HUES48 (cell line): ENCODE data around the gene PRAMEF20.
"Not testable (repeated sequence)": the region's sequence is repeated elsewhere in the genome, so short reads cannot be mapped to it uniquely, and the experiment has no call there.

Source experiments
- H3K27ac ChIP-seq: one replicate; pipeline ENCODE4 v1.7.0; 2013; ENCODE audit warnings: low read depth, low read length, inconsistent platforms
- H3K27me3 ChIP-seq: 2 replicates; pipeline ENCODE4 v1.6.1; 2013; ENCODE audit warnings: mild to moderate bottlenecking, low read length; ENCODE audit not compliant: control insufficient read depth, insufficient read depth
- H3K36me3 ChIP-seq: 2 replicates; pipeline ENCODE4 v1.6.1; 2013; ENCODE audit warnings: low read length; ENCODE audit not compliant: control insufficient read depth, insufficient read depth
- H3K4me1 ChIP-seq: 2 replicates; pipeline ENCODE4 v1.6.1; 2013; ENCODE audit warnings: mild to moderate bottlenecking, low read length; ENCODE audit not compliant: control insufficient read depth, insufficient read depth
- H3K4me3 ChIP-seq: 2 replicates; pipeline ENCODE4 v1.5.1; 2013; ENCODE audit warnings: mild to moderate bottlenecking, low read depth, low read length
- H3K9ac ChIP-seq: 2 replicates; pipeline ENCODE4 v1.6.1; 2013; ENCODE audit warnings: mild to moderate bottlenecking, low read depth, low read length, moderate library complexity
- H3K9me3 ChIP-seq: 2 replicates; pipeline ENCODE4 v1.6.1; 2013; ENCODE audit warnings: low read length; ENCODE audit not compliant: control insufficient read depth, insufficient read depth

The PRAMEF20 gene

GRCh38 chr1:13410150-13410549 is at the start of gene PRAMEF20:
Gene PRAMEF20 (plus strand): TSS chr1:13410450. CDS start chr1:13416355, 5,905 bp downstream.
- H3K4me1 ChIP-seq, H3K27ac ChIP-seq, H3K9ac ChIP-seq, H3K27me3 ChIP-seq, H3K36me3 ChIP-seq, H3K4me3 ChIP-seq: not testable (repeated sequence)
- H3K9me3 ChIP-seq: peaks cover 76% of the 10 kb centered on the region

- H3K36me3 ChIP-seq, H3K27ac ChIP-seq, H3K9me3 ChIP-seq, H3K4me1 ChIP-seq, H3K9ac ChIP-seq, H3K27me3 ChIP-seq, H3K4me3 ChIP-seq: not testable (repeated sequence)
Observed at GRCh38 chr1:13362364-13362763, 47.9 kb upstream of the PRAMEF20 start.

DNA sequence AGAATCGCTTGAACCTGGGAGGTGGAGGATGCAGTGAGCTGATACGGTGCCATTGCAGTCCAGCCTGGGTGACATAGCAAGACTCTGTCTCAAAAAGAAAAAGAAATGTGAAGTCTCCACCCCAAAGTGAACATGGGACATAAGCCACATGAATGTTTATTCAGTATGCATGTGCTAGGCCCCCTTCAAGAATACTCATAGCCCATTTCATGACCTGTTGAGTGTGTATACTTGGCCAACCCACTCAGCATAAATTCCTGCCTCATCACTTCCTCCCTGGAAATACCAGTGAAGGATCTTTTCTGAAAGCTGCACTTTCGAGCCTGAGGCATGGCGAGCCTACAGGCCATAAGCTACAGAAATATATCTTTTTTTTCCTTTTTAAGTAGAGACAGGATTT is 45.3 kb upstream of the PRAMEF20 start:
- H3K27ac ChIP-seq, H3K27me3 ChIP-seq: not testable (repeated sequence)

GRCh38 chr1:13366536-13366935 is 43.7 kb upstream of the PRAMEF20 start:
- not testable (repeated sequence) for H3K9ac ChIP-seq, H3K36me3 ChIP-seq, H3K4me1 ChIP-seq, H3K27me3 ChIP-seq, H3K27ac ChIP-seq, H3K4me3 ChIP-seq
- peaks cover 24% of the 10 kb centered on the region for H3K9me3 ChIP-seq

More for the DNA sequence above, 45.3 kb upstream of the PRAMEF20 start:
- not testable (repeated sequence) for H3K4me3 ChIP-seq, H3K4me1 ChIP-seq, H3K36me3 ChIP-seq, H3K9ac ChIP-seq
- peaks cover 18% of the 10 kb centered on the region for H3K9me3 ChIP-seq

DNA sequence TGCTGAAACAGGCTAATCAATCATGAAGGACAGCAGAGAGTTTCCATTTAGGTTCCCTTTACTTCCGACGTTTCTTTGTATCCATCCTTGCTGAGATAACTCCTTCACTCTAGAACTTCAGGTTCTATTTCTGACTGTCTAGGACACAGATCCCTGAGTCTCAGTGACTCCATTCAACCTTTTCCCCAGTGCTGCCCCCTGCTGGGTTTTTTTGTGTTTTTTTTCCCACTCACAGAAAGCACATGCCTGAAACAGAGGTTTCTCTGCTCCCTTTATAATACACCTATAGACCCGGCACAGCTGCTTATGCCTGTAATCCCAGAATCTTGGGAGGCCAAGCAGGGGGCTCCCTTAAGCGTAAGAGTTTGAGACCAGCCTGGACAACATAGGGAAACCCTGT is 41.7 kb upstream of the PRAMEF20 start:
- not testable (repeated sequence) for H3K4me1 ChIP-seq

GRCh38 chr1:13378983-13379382 is 31.3 kb upstream of the PRAMEF20 start:
- not testable (repeated sequence) for H3K27me3 ChIP-seq, H3K36me3 ChIP-seq, H3K4me1 ChIP-seq, H3K27ac ChIP-seq, H3K9ac ChIP-seq, H3K4me3 ChIP-seq
- H3K9me3 ChIP-seq: peaks cover 24% of the 10 kb centered on the region

More for the DNA sequence above, 41.7 kb upstream of the PRAMEF20 start:
- not testable (repeated sequence) for H3K36me3 ChIP-seq, H3K27ac ChIP-seq, H3K4me3 ChIP-seq, H3K9ac ChIP-seq, H3K27me3 ChIP-seq
- peaks cover 32% of the 10 kb centered on the region for H3K9me3 ChIP-seq

GRCh38 chr1:13380380-13380779 is 29.9 kb upstream of the PRAMEF20 start:
- not testable (repeated sequence) for H3K27me3 ChIP-seq, H3K9ac ChIP-seq, H3K4me3 ChIP-seq, H3K4me1 ChIP-seq, H3K27ac ChIP-seq, H3K36me3 ChIP-seq
- H3K9me3 ChIP-seq: peaks cover 16% of the 10 kb centered on the region

DNA sequence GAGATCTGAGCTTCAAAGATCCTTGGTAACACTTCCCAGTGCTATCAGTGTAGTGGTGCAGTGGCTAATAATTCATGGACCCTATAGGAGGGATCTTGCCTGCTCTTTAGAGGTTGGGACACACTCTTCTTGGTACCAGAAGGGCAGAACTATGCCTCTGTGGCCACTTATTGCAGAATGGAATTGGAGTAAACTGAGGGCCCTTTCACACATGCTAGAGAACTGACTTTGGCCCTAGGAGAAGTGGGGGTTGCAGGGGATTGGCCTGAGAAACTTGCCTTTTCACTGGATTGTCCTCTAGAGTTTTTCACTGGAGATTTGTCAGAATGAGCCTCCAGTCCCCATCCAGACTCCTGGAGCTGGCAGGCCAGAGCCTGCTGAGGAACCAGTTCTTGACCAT is 20.9 kb upstream of the PRAMEF20 start, which contains the start of gene PRAMEF17:
Gene PRAMEF17, plus strand, starts transcription at position 301 of the 400 bp plus-strand sequence. Its CDS starts 26 bp downstream, at position 327.
- H3K36me3 ChIP-seq, H3K9ac ChIP-seq, H3K27ac ChIP-seq, H3K4me3 ChIP-seq, H3K27me3 ChIP-seq, H3K4me1 ChIP-seq: not testable (repeated sequence)
- peaks cover 65% of the 10 kb centered on the region for H3K9me3 ChIP-seq

GRCh38 chr1:13393004-13393403 is 17.2 kb upstream of the PRAMEF20 start:
- not testable (repeated sequence) for H3K27me3 ChIP-seq, H3K4me1 ChIP-seq

DNA sequence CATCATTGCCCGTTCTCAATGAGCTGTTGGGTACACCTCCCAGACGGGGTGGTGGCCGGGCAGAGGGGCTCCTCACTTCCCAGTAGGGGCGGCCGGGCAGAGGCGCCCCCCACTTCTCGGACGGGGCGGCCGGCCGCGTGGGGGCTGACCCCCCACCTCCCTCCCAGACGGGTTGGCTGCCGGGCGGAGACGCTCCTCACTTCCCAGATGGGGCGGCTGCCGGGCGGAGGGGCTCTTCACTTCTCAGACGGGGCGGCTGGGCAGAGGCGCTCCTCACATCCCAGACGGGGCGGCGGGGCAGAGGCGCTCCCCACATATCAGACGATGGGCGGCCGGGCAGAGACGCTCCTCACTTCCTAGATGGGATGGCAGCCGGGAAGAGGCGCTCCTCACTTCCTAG is 15.5 kb upstream of the PRAMEF20 start:
- not testable (repeated sequence) for H3K9ac ChIP-seq, H3K27me3 ChIP-seq, H3K4me1 ChIP-seq, H3K27ac ChIP-seq, H3K36me3 ChIP-seq, H3K4me3 ChIP-seq
- peaks cover 70% of the 10 kb centered on the region for H3K9me3 ChIP-seq

More at GRCh38 chr1:13393004-13393403, 17.2 kb upstream of the PRAMEF20 start:
- not testable (repeated sequence) for H3K9ac ChIP-seq, H3K27ac ChIP-seq, H3K36me3 ChIP-seq, H3K4me3 ChIP-seq
- H3K9me3 ChIP-seq: peaks cover 65% of the 10 kb centered on the region

DNA sequence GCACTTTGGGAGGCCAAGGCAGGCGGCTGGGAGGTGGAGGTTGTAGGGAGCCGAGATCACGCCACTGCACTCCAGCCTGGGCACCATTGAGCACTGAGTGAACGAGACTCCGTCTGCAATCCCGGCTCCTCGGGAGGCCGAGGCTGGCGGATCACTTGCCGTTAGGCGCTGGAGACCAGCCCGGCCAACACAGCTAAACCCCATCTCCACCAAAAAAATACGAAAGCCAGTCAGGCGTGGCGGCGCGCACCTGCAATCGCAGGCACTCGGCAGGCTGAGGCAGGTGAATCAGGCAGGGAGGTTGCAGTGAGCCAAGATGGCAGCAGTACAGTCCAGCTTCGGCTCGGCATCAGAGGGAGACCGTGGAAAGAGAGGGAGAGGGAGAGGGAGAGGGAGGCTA is 14.9 kb upstream of the PRAMEF20 start:
- peaks cover 66% of the 10 kb centered on the region for H3K9me3 ChIP-seq
- H3K27ac ChIP-seq, H3K36me3 ChIP-seq, H3K9ac ChIP-seq, H3K4me1 ChIP-seq, H3K4me3 ChIP-seq, H3K27me3 ChIP-seq: not testable (repeated sequence)

- H3K36me3 ChIP-seq: no peaks in the 10 kb centered on the region
- no peaks in the 10 kb centered on the region for H3K27me3 ChIP-seq
- H3K4me1 ChIP-seq: no peaks in the 10 kb centered on the region
- no peak overlapping the region for H3K4me3 ChIP-seq
- no peak overlapping the region for H3K9ac ChIP-seq
- peaks cover 74% of the 10 kb centered on the region for H3K9me3 ChIP-seq
- no peak overlapping the region for H3K27ac ChIP-seq
Observed at GRCh38 chr1:13407811-13408210, 2.4 kb upstream of the PRAMEF20 start.
